NB4 (cell line): ENCODE data around the gene TBX10.

Source experiments
- DNase-seq: peaks from one replicate; pipeline ENCODE4 v3.0.0; 2010; ENCODE audit warnings: low read depth
- H3K4me3 ChIP-seq: one replicate; pipeline ENCODE4 v1.5.1; 2011; ENCODE audit warnings: mild to moderate bottlenecking, low read depth, low read length, moderate library complexity
- MAX ChIP-seq: IDR thresholded peaks from 2 replicates; pipeline ENCODE4 v1.6.1; 2011; ENCODE audit warnings: low read depth, low read length
- MYC ChIP-seq: IDR thresholded peaks from 2 replicates; pipeline ENCODE4 v1.6.1; 2011; ENCODE audit warnings: low read depth, low read length
- POLR2A ChIP-seq: IDR thresholded peaks from 2 replicates; pipeline ENCODE4 v1.6.1; 2011; ENCODE audit warnings: mild to moderate bottlenecking; ENCODE audit not compliant: insufficient read length; ENCODE audit errors: extremely low read depth
- TF ChIP-seq, protein P1 (sequence below): IDR thresholded peaks from one replicate; pipeline ENCODE4 v1.5.1; 2012; ENCODE audit warnings: low read depth, low read length

TBX10 gene

GRCh38 chr11:67612751-67613150, 26.8 kb downstream of the TBX10 start:
- TF ChIP-seq POLR2A, result no peak
- no peak for TF ChIP-seq MAX
- TF ChIP-seq, protein P1, sequence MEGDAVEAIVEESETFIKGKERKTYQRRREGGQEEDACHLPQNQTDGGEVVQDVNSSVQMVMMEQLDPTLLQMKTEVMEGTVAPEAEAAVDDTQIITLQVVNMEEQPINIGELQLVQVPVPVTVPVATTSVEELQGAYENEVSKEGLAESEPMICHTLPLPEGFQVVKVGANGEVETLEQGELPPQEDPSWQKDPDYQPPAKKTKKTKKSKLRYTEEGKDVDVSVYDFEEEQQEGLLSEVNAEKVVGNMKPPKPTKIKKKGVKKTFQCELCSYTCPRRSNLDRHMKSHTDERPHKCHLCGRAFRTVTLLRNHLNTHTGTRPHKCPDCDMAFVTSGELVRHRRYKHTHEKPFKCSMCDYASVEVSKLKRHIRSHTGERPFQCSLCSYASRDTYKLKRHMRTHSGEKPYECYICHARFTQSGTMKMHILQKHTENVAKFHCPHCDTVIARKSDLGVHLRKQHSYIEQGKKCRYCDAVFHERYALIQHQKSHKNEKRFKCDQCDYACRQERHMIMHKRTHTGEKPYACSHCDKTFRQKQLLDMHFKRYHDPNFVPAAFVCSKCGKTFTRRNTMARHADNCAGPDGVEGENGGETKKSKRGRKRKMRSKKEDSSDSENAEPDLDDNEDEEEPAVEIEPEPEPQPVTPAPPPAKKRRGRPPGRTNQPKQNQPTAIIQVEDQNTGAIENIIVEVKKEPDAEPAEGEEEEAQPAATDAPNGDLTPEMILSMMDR, result no peak
- TF ChIP-seq MYC, result no peak
- DNase-seq, result no peak
- no peak overlapping the region for H3K4me3 ChIP-seq

GRCh38 chr11:67611704-67612587, 27.6 kb downstream of the TBX10 start:
- H3K4me3 ChIP-seq, result no peak overlapping the region
- DNase-seq, result no peak
- TF ChIP-seq, protein P1, result no peak
- TF ChIP-seq POLR2A, result no peak
- TF ChIP-seq MAX, result no peak
- no peak for TF ChIP-seq MYC

DNA sequence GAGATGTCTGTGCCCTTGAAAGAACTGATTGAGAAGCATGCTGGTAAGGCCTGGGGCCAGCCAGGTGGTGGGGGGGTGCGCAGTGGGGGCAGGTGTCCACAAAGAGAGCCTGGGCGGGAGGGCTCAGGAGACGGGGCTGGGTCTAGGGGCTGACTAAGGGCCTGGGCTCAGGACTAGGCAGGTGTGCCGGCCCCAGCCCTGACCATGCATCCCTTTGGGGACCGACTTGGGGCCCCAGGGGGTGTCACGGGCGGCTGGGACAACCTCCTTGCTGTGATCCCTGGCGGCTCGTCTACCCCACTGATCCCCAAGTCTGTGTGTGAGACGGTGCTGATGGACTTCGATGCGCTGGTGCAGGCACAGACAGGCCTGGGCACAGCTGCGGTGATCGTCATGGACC, 28.4 kb downstream of the TBX10 start:
- no peak for DNase-seq
- H3K4me3 ChIP-seq, result no peak overlapping the region
- TF ChIP-seq POLR2A, result no peak
- TF ChIP-seq, protein P1, result no peak
- TF ChIP-seq MYC, result no peak
- TF ChIP-seq MAX, result no peak

DNA sequence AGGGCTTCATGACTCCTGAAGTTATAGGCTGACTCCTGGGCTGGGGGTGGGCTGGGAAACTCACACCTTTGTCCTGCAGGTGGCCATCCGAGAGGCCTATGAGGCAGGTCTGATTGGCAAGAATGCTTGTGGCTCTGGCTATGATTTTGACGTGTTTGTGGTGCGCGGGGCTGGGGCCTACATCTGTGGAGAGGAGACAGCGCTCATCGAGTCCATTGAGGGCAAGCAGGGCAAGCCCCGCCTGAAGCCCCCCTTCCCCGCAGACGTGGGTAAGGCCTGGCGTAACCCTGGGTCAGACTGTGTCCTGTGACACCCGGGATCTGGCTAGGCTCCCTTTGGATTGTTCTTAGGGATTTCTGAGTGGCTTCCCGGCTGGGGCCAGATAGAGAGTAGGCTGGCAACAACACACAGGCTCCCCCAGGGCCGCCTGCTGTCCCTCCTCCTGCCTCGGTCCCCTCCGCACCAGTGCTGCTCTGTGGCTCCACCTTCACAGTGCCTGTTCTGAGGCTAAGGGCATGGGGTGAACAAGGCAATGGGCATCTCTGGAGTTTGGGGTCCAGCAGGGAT, 29.2 kb downstream of the TBX10 start:
- TF ChIP-seq, protein P1, result no peak
- TF ChIP-seq MYC, result no peak
- no peak for TF ChIP-seq POLR2A
- no peak for TF ChIP-seq MAX
- no peak overlapping the region for H3K4me3 ChIP-seq
- DNase-seq, result no peak

GRCh38 chr11:67609316-67609715, 30.2 kb downstream of the TBX10 start:
- H3K4me3 ChIP-seq, result no peak overlapping the region
- TF ChIP-seq MYC (no peak), POLR2A (no peak), MAX (no peak)
- TF ChIP-seq, protein P1, result no peak
- no peak for DNase-seq
